Measurements from ENCODE around the gene TMEM91.

- TF ChIP-seq CTCF (IDR thresholded peaks at IDR 0.05; ENCODE audit: low read length) (no peak), EZH2 (IDR thresholded peaks at IDR 0.05; ENCODE audit: borderline replicate concordance, low read length) (no peak)
These were observed 44.0 kb downstream of the TMEM91 start for GRCh38 chr19:41420101-41420880.

Measured in OCI-LY1 (cell line).